H1 (cell line): ENCODE measurements around the gene GPR143. TPM values are rescaled to one million over a fixed set of nuclear protein-coding genes. Genes with fewer than 3 reads are reported as not detected.

Experiments
- CTCF ChIA-PET: fragments of 300-600 bp; sonication (Branson Sonifier 250); formaldehyde crosslinking; loops from one replicate; lab custom pipeline; 2021; ENCODE audit not compliant: partially characterized antibody; lab: Charles Lee
- POLR2A ChIA-PET: fragments of 300-600 bp; sonication (Branson Sonifier 250); formaldehyde crosslinking; loops from one replicate; lab custom pipeline; 2021; ENCODE audit warnings: inconsistent platforms; ENCODE audit not compliant: partially characterized antibody; lab: Charles Lee
- DNase-seq, 2 experiments: peaks; one replicate each; pipeline versions ENCODE4 v3.0.0 to v3.0.0-alpha.2; 2010 to 2022; ENCODE audit warnings: low spot score in 2 of 2, low read depth in 1 of 2, mixed read lengths in 1 of 2
- FAIRE-seq: peaks from 2 replicates; lab custom pipeline; 2011; peaks lifted over from hg19 to GRCh38; lab: Jason Lieb, UNC
- H2AFZ ChIP-seq: 2 replicates; pipeline ENCODE4 v1.8.1; 2012; ENCODE audit warnings: low read length, inconsistent platforms
- H2AK5ac ChIP-seq: 2 replicates; pipeline ENCODE4 v1.6.1; 2013; ENCODE audit warnings: low read depth, low read length
- H2BK120ac ChIP-seq: replicated peaks from 2 replicates; pipeline ENCODE3; 2013; ENCODE audit warnings: low read depth, low read length, inconsistent platforms
- H2BK12ac ChIP-seq: 2 replicates; pipeline ENCODE4 v1.6.1; 2013; ENCODE audit warnings: low read depth, low read length
- H2BK15ac ChIP-seq: 2 replicates; pipeline ENCODE4 v1.6.1; 2013; ENCODE audit warnings: low read length
- H2BK20ac ChIP-seq: 2 replicates; pipeline ENCODE4 v1.6.1; 2013; ENCODE audit warnings: low read length
- H2BK5ac ChIP-seq: 2 replicates; pipeline ENCODE4 v1.6.1; 2013; ENCODE audit warnings: low read depth, low read length
- H3K14ac ChIP-seq: 2 replicates; pipeline ENCODE4 v1.6.1; 2013; ENCODE audit warnings: inconsistent platforms; ENCODE audit not compliant: insufficient read length
- H3K18ac ChIP-seq: 2 replicates; pipeline ENCODE4 v1.6.1; 2013; ENCODE audit warnings: low read length; ENCODE audit errors: extremely low read depth
- H3K23ac ChIP-seq: 2 replicates; pipeline ENCODE4 v1.6.1; 2013; ENCODE audit warnings: inconsistent platforms; ENCODE audit not compliant: insufficient read length
- H3K23me2 ChIP-seq: 2 replicates; pipeline ENCODE4 v1.6.1; 2013; ENCODE audit warnings: low read depth, low read length
- H3K27ac ChIP-seq: 2 replicates; pipeline ENCODE4 v1.6.1; 2011; ENCODE audit warnings: low read depth, low read length, inconsistent platforms
- H3K27me3 ChIP-seq, 4 experiments: replicated peaks in 1 of 4; 1 replicate in 1 of 4; 2 replicates in 3 of 4; pipeline versions ENCODE4 v1.6.1 to v1.8.1; 2011 to 2013; ENCODE audit warnings: low read length in 3 of 4, mild to moderate bottlenecking in 3 of 4, inconsistent platforms in 2 of 4, mixed read lengths in 2 of 4, moderate library complexity in 1 of 4; ENCODE audit not compliant: control insufficient read depth in 3 of 4, insufficient read depth in 3 of 4; ENCODE audit errors: extremely low read depth in 1 of 4
- H3K36me3 ChIP-seq, 4 experiments: 2 replicates each; pipeline versions ENCODE4 v1.6.1 to v1.8.1; 2011 to 2013; ENCODE audit warnings: mild to moderate bottlenecking in 4 of 4, low read length in 3 of 4, moderate library complexity in 2 of 4, control low read depth in 1 of 4, inconsistent platforms in 1 of 4; ENCODE audit not compliant: insufficient read depth in 4 of 4, control insufficient read depth in 2 of 4
- H3K4ac ChIP-seq: replicated peaks from 2 replicates; pipeline ENCODE3; 2013; ENCODE audit warnings: low read length, low read depth, mixed read lengths, inconsistent platforms; ENCODE audit not compliant: insufficient read length
- H3K4me1 ChIP-seq, 4 experiments: replicated peaks in 1 of 4; 1 replicate in 1 of 4; 2 replicates in 3 of 4; pipeline versions ENCODE4 v1.6.1 to v1.8.1; 2011 to 2013; ENCODE audit warnings: low read length in 3 of 4, inconsistent platforms in 2 of 4, mixed read lengths in 1 of 4; ENCODE audit not compliant: insufficient read depth in 4 of 4, control insufficient read depth in 3 of 4
- H3K4me2 ChIP-seq, 2 experiments: 2 replicates each; pipeline versions ENCODE4 v1.6.1 to v1.8.1; 2011 to 2013; ENCODE audit warnings: low read depth in 2 of 2, low read length in 2 of 2, control low read depth in 1 of 2, inconsistent platforms in 1 of 2, mild to moderate bottlenecking in 1 of 2; ENCODE audit not compliant: insufficient read depth in 1 of 2
- H3K4me3 ChIP-seq, 4 experiments: fragments of 200-600, 300-600 bp in 1 of 4; sonication (generic), shearing (Covaris generic), sonication (Bioruptor Twin) in 1 of 4; 2 replicates each; pipeline versions ENCODE4 v1.5.1 to v1.8.1; 2011 to 2016; ENCODE audit warnings: low read length in 4 of 4, low read depth in 3 of 4, control low read depth in 2 of 4, inconsistent platforms in 2 of 4, mild to moderate bottlenecking in 2 of 4, mixed read lengths in 1 of 4, moderate library complexity in 1 of 4; ENCODE audit not compliant: insufficient read depth in 2 of 4; ENCODE audit errors: extremely low read depth in 1 of 4
- H3K56ac ChIP-seq: replicated peaks from 2 replicates; pipeline ENCODE3; 2013; ENCODE audit warnings: low read depth, mild to moderate bottlenecking, mixed read lengths, low read length, inconsistent platforms; ENCODE audit not compliant: insufficient read length
- H3K79me1 ChIP-seq: 2 replicates; pipeline ENCODE4 v1.6.1; 2013; ENCODE audit warnings: low read depth, low read length, control low read depth
- H3K79me2 ChIP-seq, 2 experiments: 2 replicates each; pipeline versions ENCODE4 v1.6.1 to v1.8.1; 2012 to 2013; ENCODE audit warnings: low read length in 2 of 2, mild to moderate bottlenecking in 2 of 2, inconsistent platforms in 1 of 2; ENCODE audit not compliant: insufficient read depth in 2 of 2, control insufficient read depth in 1 of 2
- H3K9ac ChIP-seq, 4 experiments: replicated peaks in 1 of 4; 1 replicate in 1 of 4; 2 replicates in 3 of 4; pipeline versions ENCODE4 v1.6.1 to v1.8.1; 2011 to 2013; ENCODE audit warnings: low read depth in 3 of 4, low read length in 3 of 4, control low read depth in 2 of 4, mild to moderate bottlenecking in 2 of 4, moderate library complexity in 2 of 4, inconsistent platforms in 1 of 4; ENCODE audit errors: extremely low read depth in 1 of 4
- H3K9me3 ChIP-seq, 2 experiments: 2 replicates each; pipeline versions ENCODE4 v1.6.1 to v1.8.1; 2012 to 2013; ENCODE audit warnings: mild to moderate bottlenecking in 2 of 2, moderate library complexity in 2 of 2, control low read depth in 1 of 2, inconsistent platforms in 1 of 2, low read depth in 1 of 2, low read length in 1 of 2, mixed read lengths in 1 of 2; ENCODE audit not compliant: insufficient read depth in 2 of 2
- H4K20me1 ChIP-seq, 2 experiments: replicated peaks in 1 of 2; 2 replicates each; pipeline versions ENCODE3 to v1.8.1; 2011 to 2013; ENCODE audit warnings: inconsistent platforms in 2 of 2, low read length in 2 of 2, mild to moderate bottlenecking in 1 of 2; ENCODE audit not compliant: insufficient read depth in 2 of 2, control insufficient read depth in 1 of 2
- H4K5ac ChIP-seq: 2 replicates; pipeline ENCODE4 v1.6.1; 2013; ENCODE audit warnings: low read length, low read depth, mixed read lengths, inconsistent platforms; ENCODE audit not compliant: insufficient read length
- H4K8ac ChIP-seq: 2 replicates; pipeline ENCODE4 v1.8.0; 2013; ENCODE audit warnings: mild to moderate bottlenecking, moderate library complexity, low read length, inconsistent platforms; ENCODE audit not compliant: insufficient read depth; ENCODE audit errors: extremely low read depth
- H4K91ac ChIP-seq: replicated peaks from 2 replicates; pipeline ENCODE3; 2013; ENCODE audit warnings: low read length, mixed read lengths, inconsistent platforms; ENCODE audit not compliant: insufficient read length
- BACH1 ChIP-seq: IDR thresholded peaks from 2 replicates; pipeline ENCODE4 v1.6.1; 2012; ENCODE audit warnings: low read length, improper control_type of control experiment
- MAFK ChIP-seq: IDR thresholded peaks from 2 replicates; pipeline ENCODE4 v1.6.1; 2012; ENCODE audit warnings: low read depth, mild to moderate bottlenecking, improper control_type of control experiment, low read length
- WGBS, 2 experiments: shearing (Covaris generic) in 1 of 2; methylation state at CpG; one replicate each; pipeline versions ENCODE4 v1.1.6 to v1.1.7; 2013 to 2015; ENCODE audit warnings: low lambda C conversion rate in 2 of 2, mixed read lengths in 2 of 2, inconsistent platforms in 1 of 2, low coverage in 1 of 2, missing lambda C conversion rate in 1 of 2; ENCODE audit not compliant: insufficient replicate concordance in 2 of 2, insufficient coverage in 1 of 2, insufficient read length in 1 of 2; ENCODE audit errors: extremely low coverage in 1 of 2, missing lambda C conversion rate in 1 of 2; 5-methylcytosine and 5-hydroxymethylcytosine counted together
- polyA plus RNA-seq, 7 experiments: library from polyadenylated mRNA; depleted of rRNA in 3 of 7; stranded (reverse) in 5 of 7; unstranded in 2 of 7; fragments of >200 nt in 5 of 7; fragments of 200-250 nt in 2 of 7; gene quantifications; 1 replicate in 5 of 7; 2 replicates in 1 of 7; 4 replicates in 1 of 7; pipeline versions ENCODE4 v1.2.1 to v1.2.3, GENCODE V29; 2011 to 2013; ENCODE audit warnings: missing spikeins in 2 of 7, mixed read lengths in 2 of 7
- total RNA-seq: library from RNA; stranded (reverse); fragmentation: NEBNext Ultra II Directional; extraction: Animal tissue kit (Norgen Biotek cat#: 25700); gene quantifications from 2 replicates; pipeline ENCODE4 v1.2.1, GENCODE V29; 2021
- TF ChIP-seq, protein P1 (sequence below): IDR thresholded peaks from 2 replicates; pipeline ENCODE4 v1.6.1; 2011; ENCODE audit warnings: low read depth, mild to moderate bottlenecking, low read length; ENCODE audit not compliant: insufficient read depth

GPR143 gene
- total and polyA plus RNA-seq, 2 of the 8 experiments (the other 6 are each of a cell fraction or from before 2014, with no cell fraction given) = 18.5 to 30.7 TPM

DNA sequence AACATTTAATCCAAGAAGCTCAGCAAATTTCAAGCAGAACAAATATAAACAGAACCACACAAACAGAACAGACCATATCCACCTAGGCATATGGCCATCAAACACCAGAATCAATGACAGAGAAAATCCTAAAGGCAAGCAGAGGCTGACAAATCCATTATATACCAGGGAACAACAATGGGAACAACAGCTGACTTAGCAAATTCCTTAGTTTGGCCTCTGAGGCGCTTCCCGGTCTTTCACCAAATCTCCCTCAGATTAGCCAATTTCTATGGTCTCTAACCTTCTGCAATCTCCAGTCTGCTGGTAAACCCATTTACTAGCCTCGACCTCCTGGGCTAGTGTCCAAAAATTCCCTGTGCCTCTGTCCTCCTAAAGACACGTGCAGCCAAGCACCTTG is 59.2 kb downstream of the GPR143 start:
- Histone ChIP-seq H3K79me2 (no peaks in the 10 kb centered on the region), H4K5ac (no peak overlapping the region), H2BK120ac (no peak overlapping the region), H3K14ac (no peak overlapping the region), H3K4me3 (no peak overlapping the region), H3K4me1 (no peaks in the 10 kb centered on the region), H2AFZ (no peak overlapping the region), H4K91ac (no peak overlapping the region), H3K56ac (no peak overlapping the region), H3K4ac (no peak overlapping the region), H4K8ac (no peak overlapping the region), H3K9ac (no peak overlapping the region), H3K4me2 (no peak overlapping the region), H3K23ac (no peak overlapping the region), H3K27ac (no peak overlapping the region), H3K18ac (no peak overlapping the region), H2BK20ac (no peak overlapping the region), H3K36me3 (peaks cover 0 to 20% (median 10%) of the 10 kb centered on the region in 4 experiments; a peak in 6 of 8 replicates), H3K27me3 (no peaks in the 10 kb centered on the region), H3K23me2 (no peaks in the 10 kb centered on the region), H3K79me1 (no peaks in the 10 kb centered on the region), H2AK5ac (no peak overlapping the region), H2BK12ac (no peak overlapping the region), H4K20me1 (no peaks in the 10 kb centered on the region), H3K9me3 (no peaks in the 10 kb centered on the region), H2BK15ac (no peak overlapping the region), H2BK5ac (no peak overlapping the region)
- DNase-seq (no peak), FAIRE-seq (peak; percentile 28)
- 0 out of 2 replicates have a peak, but pooled peaks have one; percentile 21 for TF ChIP-seq BACH1
- peak; percentile 56 for TF ChIP-seq MAFK
- TF ChIP-seq, protein P1, sequence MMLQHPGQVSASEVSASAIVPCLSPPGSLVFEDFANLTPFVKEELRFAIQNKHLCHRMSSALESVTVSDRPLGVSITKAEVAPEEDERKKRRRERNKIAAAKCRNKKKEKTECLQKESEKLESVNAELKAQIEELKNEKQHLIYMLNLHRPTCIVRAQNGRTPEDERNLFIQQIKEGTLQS = no peak
- CTCF ChIA-PET = no interaction called here
- POLR2A ChIA-PET = no interaction called here
- 84% methylated on average over 4 of the region's 4 CpGs; no CpG with 5 or more reads in 1 of the 2 experiments for WGBS, 2 experiments
